HepG2 (cell line): ENCODE results near the gene CCDC117. TPM values are rescaled to one million over a fixed set of nuclear protein-coding genes. Genes with fewer than 3 reads are reported as not detected.

Experiments
- CHCHD3 ChIP-seq: sonication (generic); formaldehyde crosslinking; IDR thresholded peaks from 2 replicates; pipeline ENCODE4 v1.8.0; 2022; ENCODE audit warnings: mild to moderate bottlenecking, missing genetic modification reagents, moderate library complexity
- E2F5 ChIP-seq: sonication (generic); formaldehyde crosslinking; conservative IDR thresholded peaks from 2 replicates; pipeline ENCODE4 v1.4.0; 2020; ENCODE audit warnings: missing genetic modification reagents
- GTF3A ChIP-seq: sonication (generic); formaldehyde crosslinking; conservative IDR thresholded peaks from 2 replicates; pipeline ENCODE4 v1.4.0; 2020; ENCODE audit warnings: mild to moderate bottlenecking, missing genetic modification reagents
- KAT8 ChIP-seq: IDR thresholded peaks from 2 replicates; pipeline ENCODE4 v1.6.1; 2016; ENCODE audit warnings: missing genetic modification reagents, missing compliant biosample characterization
- KLF6 ChIP-seq: IDR thresholded peaks from 2 replicates; pipeline ENCODE4 v1.8.0; 2016; ENCODE audit warnings: missing biosample characterization, missing genetic modification reagents
- MIXL1 ChIP-seq: IDR thresholded peaks from 2 replicates; pipeline ENCODE4 v1.6.1; 2016
- MTF1 ChIP-seq: sonication (generic); formaldehyde crosslinking; IDR thresholded peaks from 2 replicates; pipeline ENCODE4 v1.5.0; 2020; ENCODE audit warnings: missing genetic modification reagents
- NFKB2 ChIP-seq: sonication (generic); formaldehyde crosslinking; IDR thresholded peaks from 2 replicates; pipeline ENCODE4 v1.4.0; 2020; ENCODE audit warnings: missing genetic modification reagents, borderline replicate concordance
- PHF20 ChIP-seq: sonication (generic); formaldehyde crosslinking; IDR thresholded peaks from 2 replicates; pipeline ENCODE4 v1.5.0; 2020; ENCODE audit warnings: mild to moderate bottlenecking, missing genetic modification reagents
- POLR2G ChIP-seq: fragments of 200-400 bp; formaldehyde crosslinking; IDR thresholded peaks from 2 replicates; pipeline ENCODE4 v1.6.1; 2018; ENCODE audit warnings: mild to moderate bottlenecking, low read depth, low read length, moderate library complexity
- SOX13 ChIP-seq, 3 experiments: fragments of 450-650 bp in 1 of 3; sonication (generic) in 1 of 3; formaldehyde crosslinking in 1 of 3; IDR thresholded peaks in 2 of 3; conservative IDR thresholded peaks in 1 of 3; 2 replicates each; pipeline versions ENCODE4 v1.5.0 to v1.6.1; 2016 to 2020; ENCODE audit warnings: antibody characterized with exemption in 1 of 3, mild to moderate bottlenecking in 1 of 3, missing compliant biosample characterization in 1 of 3, missing genetic modification reagents in 1 of 3, moderate library complexity in 1 of 3
- ZMYM4 ChIP-seq: sonication (generic); formaldehyde crosslinking; IDR thresholded peaks from 2 replicates; pipeline ENCODE4 v1.8.1; 2023; ENCODE audit warnings: mild to moderate bottlenecking, missing genetic modification reagents
- ZNF142 ChIP-seq: sonication (generic); formaldehyde crosslinking; IDR thresholded peaks from 2 replicates; pipeline ENCODE4 v1.4.0; 2020; ENCODE audit warnings: missing genetic modification reagents
- ZNF263 ChIP-seq: sonication (generic); formaldehyde crosslinking; IDR thresholded peaks from 2 replicates; pipeline ENCODE4 v1.4.0; 2020; ENCODE audit warnings: missing genetic modification reagents
- ZNF362 ChIP-seq: sonication (generic); formaldehyde crosslinking; IDR thresholded peaks from 2 replicates; pipeline ENCODE4 v1.4.0; 2020; ENCODE audit warnings: missing genetic modification reagents, mild to moderate bottlenecking, borderline replicate concordance
- ZNF709 ChIP-seq: sonication (generic); formaldehyde crosslinking; IDR thresholded peaks from 2 replicates; pipeline ENCODE4 v1.5.0; 2020; ENCODE audit warnings: mild to moderate bottlenecking, missing genetic modification reagents
- ZNF776 ChIP-seq: sonication (generic); formaldehyde crosslinking; IDR thresholded peaks from 2 replicates; pipeline ENCODE4 v1.4.0; 2020; ENCODE audit warnings: mild to moderate bottlenecking, missing genetic modification reagents
- ZSCAN29 ChIP-seq: sonication (generic); formaldehyde crosslinking; conservative IDR thresholded peaks from 2 replicates; pipeline ENCODE4 v1.4.0; 2020; ENCODE audit warnings: mild to moderate bottlenecking, missing genetic modification reagents
- ZSCAN9 ChIP-seq: IDR thresholded peaks from 2 replicates; pipeline ENCODE4 v1.6.1; 2016; ENCODE audit warnings: borderline replicate concordance
- polyA plus RNA-seq, 8 experiments: library from polyadenylated mRNA; depleted of rRNA in 3 of 8; stranded (reverse) in 7 of 8; unstranded in 1 of 8; fragments of >200 nt; fragmentation: Illumina TruSeq in 4 of 8; extraction: Trizol in 4 of 8; gene quantifications; 2 replicates each; pipeline versions ENCODE4 v1.2.1 to v1.2.3, GENCODE V29; 2011 to 2016; ENCODE audit warnings: low read depth in 4 of 8, missing spikeins in 1 of 8, mixed read lengths in 1 of 8; ENCODE audit not compliant: insufficient read depth in 1 of 8
- total RNA-seq, 5 experiments: library from RNA; depleted of rRNA; stranded (reverse); fragments of >200 nt; fragmentation: Illumina TruSeq; extraction: Trizol; gene quantifications; 2 replicates each; pipeline ENCODE4 v1.2.3, GENCODE V29; 2016; ENCODE audit warnings: low read depth in 1 of 5
- TF ChIP-seq, protein P1 (sequence below), 2 experiments: fragments of 450-650 bp in 1 of 2; sonication (generic) in 1 of 2; formaldehyde crosslinking; IDR thresholded peaks; 2 replicates each; pipeline versions ENCODE4 v1.5.0 to v1.8.0; 2020 to 2022; ENCODE audit warnings: mild to moderate bottlenecking in 1 of 2, missing genetic modification reagents in 1 of 2

CCDC117 gene
- total and polyA plus RNA-seq, 2 of the 13 experiments (the other 11 are each of a cell fraction or from before 2014, with no cell fraction given), result 12.6 to 34.2 TPM

- TF ChIP-seq, protein P1, sequence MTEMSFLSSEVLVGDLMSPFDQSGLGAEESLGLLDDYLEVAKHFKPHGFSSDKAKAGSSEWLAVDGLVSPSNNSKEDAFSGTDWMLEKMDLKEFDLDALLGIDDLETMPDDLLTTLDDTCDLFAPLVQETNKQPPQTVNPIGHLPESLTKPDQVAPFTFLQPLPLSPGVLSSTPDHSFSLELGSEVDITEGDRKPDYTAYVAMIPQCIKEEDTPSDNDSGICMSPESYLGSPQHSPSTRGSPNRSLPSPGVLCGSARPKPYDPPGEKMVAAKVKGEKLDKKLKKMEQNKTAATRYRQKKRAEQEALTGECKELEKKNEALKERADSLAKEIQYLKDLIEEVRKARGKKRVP (CRISPR knock-in tag; IDR thresholded peaks at IDR 0.05), result peak in 1 of 2 experiments; percentile 56; a peak in 1 of 4 replicates
- TF ChIP-seq ZNF263 (CRISPR knock-in tag) (no peak), ZNF776 (no peak), ZSCAN29 (CRISPR knock-in tag) (0 out of 2 replicates have a peak, but pooled peaks have one; percentile 10), E2F5 (CRISPR knock-in tag) (no peak), ZNF142 (CRISPR knock-in tag) (no peak; the same call in 1 of the 2 replicates), MIXL1 (peak; percentile 69; the same call in 1 of the 2 replicates), ZNF362 (peak; percentile 99), ZSCAN9 (CRISPR knock-in tag) (peak; percentile 80; the same call in 1 of the 2 replicates), CHCHD3 (CRISPR knock-in tag) (no peak), SOX13 (IDR thresholded peaks at IDR 0.05) (peak; percentile 60; the same call in 1 of the 2 replicates), SOX13 (CRISPR knock-in tag; conservative IDR thresholded peaks at IDR 0.05 in 1 of 2, IDR thresholded peaks at IDR 0.05 in 1 of 2) (peak in 1 of 2 experiments; percentile 60; a peak in 2 of 4 replicates), POLR2G (peak; percentile 84), MTF1 (CRISPR knock-in tag) (peak; percentile 6; the same call in 1 of the 2 replicates), ZNF709 (CRISPR knock-in tag) (no peak), NFKB2 (no peak), PHF20 (CRISPR knock-in tag) (no peak), GTF3A (CRISPR knock-in tag) (no peak), KLF6 (CRISPR knock-in tag) (peak; percentile 20; the same call in 1 of the 2 replicates), KAT8 (CRISPR knock-in tag) (peak; percentile 56; the same call in 1 of the 2 replicates), ZMYM4 (peak; percentile 58)
Observed at GRCh38 chr22:28801845-28802594, 29.5 kb downstream of the CCDC117 start (continued).
